SU-DHL-6 (cell line): ENCODE measurements around the gene SNRNP70.

Experiments
- H2AFZ ChIP-seq: fragments of 200-600 bp; sonication (generic); 2 replicates; pipeline ENCODE4 v1.6.1; 2014; ENCODE audit warnings: low read depth, mild to moderate bottlenecking, moderate library complexity, mixed read lengths, antibody characterized with exemption, low read length; ENCODE audit not compliant: severe bottlenecking
- H3F3A ChIP-seq: fragments of 200-600 bp; shearing (Covaris generic); 2 replicates; pipeline ENCODE4 v1.6.0; 2016; ENCODE audit warnings: antibody characterized with exemption, mild to moderate bottlenecking; ENCODE audit not compliant: insufficient read depth
- H3K27ac ChIP-seq: fragments of 200-600 bp; sonication (generic); 2 replicates; pipeline ENCODE4 v1.5.1; 2016; ENCODE audit warnings: low read depth, mild to moderate bottlenecking, low read length, moderate library complexity, mixed read lengths
- H3K27me3 ChIP-seq: fragments of 200-600 bp; sonication (generic), shearing (Covaris generic); 2 replicates; pipeline ENCODE4 v1.6.0; 2014; ENCODE audit warnings: mild to moderate bottlenecking, low read length
- H3K36me3 ChIP-seq: fragments of 200-600 bp; sonication (generic); 2 replicates; pipeline ENCODE4 v1.6.1; 2014; ENCODE audit warnings: mild to moderate bottlenecking, low read length, mixed read lengths
- H3K4me2 ChIP-seq: fragments of 300-600, 200-600 bp; shearing (Covaris generic), sonication (generic); 2 replicates; pipeline ENCODE4 v1.6.0; 2014; ENCODE audit warnings: low read length, low read depth, mild to moderate bottlenecking; ENCODE audit not compliant: poor library complexity, severe bottlenecking
- H3K4me3 ChIP-seq: fragments of 200-600 bp; sonication (generic); 2 replicates; pipeline ENCODE4 v1.5.1; 2014; ENCODE audit warnings: antibody characterized with exemption, low read length, mild to moderate bottlenecking, mixed read lengths; ENCODE audit not compliant: insufficient read depth, poor library complexity, severe bottlenecking
- H3K79me2 ChIP-seq: fragments of 200-600 bp; sonication (generic); 2 replicates; pipeline ENCODE4 v1.6.1; 2014; ENCODE audit warnings: mild to moderate bottlenecking, low read length, moderate library complexity; ENCODE audit not compliant: insufficient read depth
- H3K9ac ChIP-seq: fragments of 200-600 bp; sonication (generic); 2 replicates; pipeline ENCODE4 v1.7.0; 2014; ENCODE audit warnings: mild to moderate bottlenecking, low read length
- H3K9me2 ChIP-seq: fragments of 200-600 bp; sonication (generic); replicated peaks from 2 replicates; pipeline ENCODE4 v1.6.1; 2014; ENCODE audit warnings: low read length; ENCODE audit not compliant: insufficient read depth
- H3K9me3 ChIP-seq: fragments of 200-600 bp; sonication (generic); 2 replicates; pipeline ENCODE4 v1.6.1; 2014; ENCODE audit warnings: low read length, mixed read lengths; ENCODE audit not compliant: insufficient read depth
- H4K20me1 ChIP-seq: fragments of 200-600 bp; sonication (generic); 2 replicates; pipeline ENCODE4 v1.6.1; 2014; ENCODE audit warnings: low read depth, mild to moderate bottlenecking, antibody characterized with exemption, low read length, moderate library complexity, mixed read lengths
- CTCF ChIP-seq: fragments of 200-600 bp; sonication (generic); IDR thresholded peaks from one replicate; pipeline ENCODE4 v1.5.1; 2017; ENCODE audit warnings: antibody characterized with exemption, mild to moderate bottlenecking, low read length, moderate library complexity; ENCODE audit not compliant: insufficient read depth, poor library complexity, severe bottlenecking
- EZH2phosphoT487 ChIP-seq: fragments of 200-600 bp; sonication (generic), shearing (Covaris generic); conservative IDR thresholded peaks from 2 replicates; pipeline ENCODE4 v1.6.1; 2018; ENCODE audit warnings: mild to moderate bottlenecking, antibody characterized with exemption, low read length, moderate library complexity, mixed read lengths

Gene SNRNP70

GRCh38 chr19:49136771-49137171 is 51.5 kb downstream of the SNRNP70 start:
- Histone ChIP-seq H3F3A (no peaks in the 10 kb centered on the region), H3K4me2 (no peak overlapping the region), H3K27me3 (no peaks in the 10 kb centered on the region), H3K79me2 (no peaks in the 10 kb centered on the region), H4K20me1 (no peaks in the 10 kb centered on the region), H3K9ac (no peak overlapping the region), H2AFZ (no peak overlapping the region), H3K4me3 (no peak overlapping the region), H3K27ac (no peak overlapping the region), H3K9me3 (no peaks in the 10 kb centered on the region), H3K36me3 (no peaks in the 10 kb centered on the region), H3K9me2 (no peaks in the 10 kb centered on the region)
- TF ChIP-seq EZH2phosphoT487 = no peak
- TF ChIP-seq CTCF = no peak

GRCh38 chr19:49140951-49141350 is 55.7 kb downstream of the SNRNP70 start:
- H4K20me1 ChIP-seq = no peaks in the 10 kb centered on the region
- no peaks in the 10 kb centered on the region for H3K79me2 ChIP-seq
- H3F3A ChIP-seq = no peaks in the 10 kb centered on the region
- H3K27ac ChIP-seq = no peak overlapping the region
- H3K9me3 ChIP-seq = no peaks in the 10 kb centered on the region
- no peak overlapping the region for H3K4me3 ChIP-seq
- TF ChIP-seq EZH2phosphoT487 = no peak
- TF ChIP-seq CTCF = no peak
- H3K36me3 ChIP-seq = no peaks in the 10 kb centered on the region
- H2AFZ ChIP-seq = no peak overlapping the region
- H3K27me3 ChIP-seq = no peaks in the 10 kb centered on the region
- H3K4me2 ChIP-seq = no peak overlapping the region
- no peak overlapping the region for H3K9ac ChIP-seq
- no peaks in the 10 kb centered on the region for H3K9me2 ChIP-seq

- H3K27me3 ChIP-seq = no peaks in the 10 kb centered on the region
- H3K4me2 ChIP-seq = no peak overlapping the region
- H2AFZ ChIP-seq = no peak overlapping the region
- H3K79me2 ChIP-seq = no peaks in the 10 kb centered on the region
- no peak overlapping the region for H3K4me3 ChIP-seq
- H3K36me3 ChIP-seq = no peaks in the 10 kb centered on the region
- no peaks in the 10 kb centered on the region for H3K9me3 ChIP-seq
- no peak overlapping the region for H3K9ac ChIP-seq
- no peaks in the 10 kb centered on the region for H3K9me2 ChIP-seq
- no peaks in the 10 kb centered on the region for H4K20me1 ChIP-seq
- TF ChIP-seq CTCF = no peak
- TF ChIP-seq EZH2phosphoT487 = no peak
- H3K27ac ChIP-seq = no peak overlapping the region
- H3F3A ChIP-seq = no peaks in the 10 kb centered on the region
These were observed 56.1 kb downstream of the SNRNP70 start for GRCh38 chr19:49141352-49141751.
